NCI-H2196 (cell line): ENCODE results near the gene ERBB2.
"Not testable (repeated sequence)": the region's sequence is repeated elsewhere in the genome, so short reads cannot be mapped to it uniquely, and the experiment has no call there.

Experiments
- DNase-seq: peaks from one replicate; lab custom pipeline; 2025; ENCODE audit not compliant: unreplicated experiment; lab: John Stamatoyannopoulos, UW

Gene ERBB2

GRCh38 chr17:39677542-39678339 lies 22.1 kb upstream of the ERBB2 start:
- DNase-seq = no peak

- DNase-seq = no peak
Observed at GRCh38 chr17:39678340-39679116, 21.3 kb upstream of the ERBB2 start.

GRCh38 chr17:39679521-39680192 lies 20.2 kb upstream of the ERBB2 start:
- no peak for DNase-seq

- no peak for DNase-seq
Observed at GRCh38 chr17:39683295-39683939, 16.4 kb upstream of the ERBB2 start.

GRCh38 chr17:39684369-39685192 lies 15.3 kb upstream of the ERBB2 start:
- DNase-seq = no peak

GRCh38 chr17:39687101-39687545 lies 12.7 kb upstream of the ERBB2 start:
- DNase-seq = no peak

GRCh38 chr17:39687546-39688474 lies 12.1 kb upstream of the ERBB2 start, which contains the start of gene PGAP3:
Gene PGAP3, minus strand, starts transcription at chr17:39688057. Its CDS starts 43 bp downstream, at chr17:39688014.
- DNase-seq = peak; percentile 79

- DNase-seq = no peak
Observed at GRCh38 chr17:39688475-39688835, 11.4 kb upstream of the ERBB2 start.

GRCh38 chr17:39688945-39689344 lies 10.9 kb upstream of the ERBB2 start:
- no peak for DNase-seq

GRCh38 chr17:39694593-39694992 lies 5.3 kb upstream of the ERBB2 start:
- DNase-seq = no peak

- no peak for DNase-seq
Observed at GRCh38 chr17:39695089-39695474, 4.8 kb upstream of the ERBB2 start.

GRCh38 chr17:39696731-39697130 lies 3.1 kb upstream of the ERBB2 start:
- DNase-seq = no peak

GRCh38 chr17:39697961-39698360 lies 1.9 kb upstream of the ERBB2 start:
- no peak for DNase-seq

- DNase-seq = not testable (repeated sequence)
Observed at GRCh38 chr17:39699157-39699817, 577 bp upstream of the ERBB2 start.

- no peak for DNase-seq
Observed at GRCh38 chr17:39700148-39700987, 504 bp downstream of the ERBB2 start.

- no peak for DNase-seq
Observed at GRCh38 chr17:39701012-39701783, 1.3 kb downstream of the ERBB2 start.

GRCh38 chr17:39701784-39702422 lies 2.0 kb downstream of the ERBB2 start:
- DNase-seq = no peak
